Neuronal stem cell (in vitro differentiated cells): ENCODE measurements around the gene TBC1D22A.

ENCODE experiments used
- DNase-seq: peaks from one replicate; pipeline ENCODE4 v3.0.0-alpha.2; 2013; ENCODE audit warnings: low spot score
- H2AFZ ChIP-seq: one replicate; pipeline ENCODE4 v1.6.1; 2013; ENCODE audit warnings: mild to moderate bottlenecking, low read length, inconsistent platforms
- H2AK5ac ChIP-seq: 2 replicates; pipeline ENCODE4 v1.6.1; 2013; ENCODE audit warnings: low read depth, mild to moderate bottlenecking, inconsistent platforms, low read length, moderate library complexity, mixed read lengths
- H2BK120ac ChIP-seq: 2 replicates; pipeline ENCODE4 v1.6.1; 2013; ENCODE audit warnings: low read depth, mild to moderate bottlenecking, inconsistent platforms, low read length, moderate library complexity, mixed read lengths
- H2BK12ac ChIP-seq: one replicate; pipeline ENCODE4 v1.6.1; 2013; ENCODE audit warnings: low read length, inconsistent platforms
- H2BK15ac ChIP-seq: 2 replicates; pipeline ENCODE4 v1.6.1; 2013; ENCODE audit warnings: mild to moderate bottlenecking, low read length, inconsistent platforms, mixed read lengths
- H2BK5ac ChIP-seq: one replicate; pipeline ENCODE4 v1.6.1; 2013; ENCODE audit warnings: inconsistent platforms, mild to moderate bottlenecking, low read length, moderate library complexity
- H3K14ac ChIP-seq: one replicate; pipeline ENCODE4 v1.6.1; 2013; ENCODE audit warnings: low read length, inconsistent platforms
- H3K18ac ChIP-seq: 2 replicates; pipeline ENCODE4 v1.6.1; 2013; ENCODE audit warnings: low read length, inconsistent platforms
- H3K23ac ChIP-seq: 2 replicates; pipeline ENCODE4 v1.6.1; 2013; ENCODE audit warnings: low read depth, mild to moderate bottlenecking, mixed read lengths, low read length, inconsistent platforms; ENCODE audit not compliant: poor library complexity
- H3K27ac ChIP-seq: replicated peaks from 3 replicates; pipeline ENCODE4 v1.5.1; 2013; ENCODE audit warnings: low read length, inconsistent platforms
- H3K27me3 ChIP-seq, 3 experiments: 2 replicates each; pipeline ENCODE4 v1.6.1; 2013; ENCODE audit warnings: low read length in 3 of 3, mild to moderate bottlenecking in 2 of 3, inconsistent platforms in 1 of 3, low read depth in 1 of 3, mixed read lengths in 1 of 3, moderate library complexity in 1 of 3; ENCODE audit not compliant: control insufficient read depth in 3 of 3, insufficient read depth in 3 of 3
- H3K36me3 ChIP-seq, 2 donors: replicated peaks in 1 of 2; 2 replicates each; pipeline ENCODE4 v1.6.1; 2013; ENCODE audit warnings: low read length in 2 of 2; ENCODE audit not compliant: control insufficient read depth in 2 of 2, insufficient read depth in 2 of 2
- H3K4ac ChIP-seq: 2 replicates; pipeline ENCODE4 v1.6.1; 2013; ENCODE audit warnings: inconsistent platforms, mild to moderate bottlenecking, low read length, moderate library complexity
- H3K4me1 ChIP-seq, 2 donors: 1 replicate in 1 of 2; 2 replicates in 1 of 2; pipeline ENCODE4 v1.6.1; 2013; ENCODE audit warnings: low read length in 2 of 2, low read depth in 1 of 2; ENCODE audit not compliant: control insufficient read depth in 2 of 2, insufficient read depth in 1 of 2
- H3K4me2 ChIP-seq: one replicate; pipeline ENCODE4 v1.6.1; 2013; ENCODE audit warnings: mild to moderate bottlenecking, low read length, inconsistent platforms; ENCODE audit not compliant: insufficient read depth, poor library complexity, severe bottlenecking
- H3K4me3 ChIP-seq, 2 donors: 2 replicates each; pipeline ENCODE4 v1.5.1; 2013; ENCODE audit warnings: low read length in 2 of 2, mild to moderate bottlenecking in 2 of 2, inconsistent platforms in 1 of 2, moderate library complexity in 1 of 2
- H3K79me1 ChIP-seq: one replicate; pipeline ENCODE4 v1.6.1; 2013; ENCODE audit warnings: low read depth, mild to moderate bottlenecking, inconsistent platforms, low read length, moderate library complexity
- H3K9ac ChIP-seq: one replicate; pipeline ENCODE4 v1.6.1; 2013; ENCODE audit warnings: mild to moderate bottlenecking, low read depth, low read length, inconsistent platforms; ENCODE audit not compliant: poor library complexity
- H3K9me3 ChIP-seq, 2 donors: replicated peaks in 1 of 2; 2 replicates each; pipeline versions ENCODE3 to v1.6.1; 2013; ENCODE audit warnings: low read length in 2 of 2, mild to moderate bottlenecking in 2 of 2, inconsistent platforms in 1 of 2, low read depth in 1 of 2, mixed read lengths in 1 of 2, moderate library complexity in 1 of 2; ENCODE audit not compliant: control insufficient read depth in 2 of 2, insufficient read depth in 1 of 2
- H4K8ac ChIP-seq: one replicate; pipeline ENCODE4 v1.6.1; 2013; ENCODE audit warnings: low read depth, mild to moderate bottlenecking, inconsistent platforms, low read length, moderate library complexity
- H4K91ac ChIP-seq: one replicate; pipeline ENCODE4 v1.6.1; 2013; ENCODE audit warnings: low read length, low read depth, mild to moderate bottlenecking, inconsistent platforms; ENCODE audit not compliant: poor library complexity
- WGBS, 2 donors: extraction: QIAGEN DNeasy Blood & Tissue Kit; methylation state at CpG; one replicate each; pipeline ENCODE4 v1.1.7; 2013; ENCODE audit warnings: missing lambda C conversion rate in 2 of 2, mixed read lengths in 1 of 2; ENCODE audit not compliant: insufficient read length in 2 of 2, insufficient replicate concordance in 1 of 2; ENCODE audit errors: extremely low coverage in 2 of 2; 5-methylcytosine and 5-hydroxymethylcytosine counted together

Gene TBC1D22A

GRCh38 chr22:46964773-46965550 lies 202.5 kb downstream of the TBC1D22A start:
- H3K9ac ChIP-seq = no peak overlapping the region
- H3K14ac ChIP-seq = no peak overlapping the region
- no peak overlapping the region for H3K4me3 ChIP-seq
- H4K8ac ChIP-seq = no peak overlapping the region
- no peak overlapping the region for H2AK5ac ChIP-seq
- H3K79me1 ChIP-seq = no peaks in the 10 kb centered on the region
- no peak overlapping the region for H3K4ac ChIP-seq
- no peak overlapping the region for H2BK120ac ChIP-seq
- no CpG with 5 or more reads among the region's 31 CpGs for WGBS, 2 donors
- no peak overlapping the region for H3K23ac ChIP-seq
- H3K27me3 ChIP-seq = no peaks in the 10 kb centered on the region
- no peak overlapping the region for H2BK12ac ChIP-seq
- H3K18ac ChIP-seq = no peak overlapping the region
- H3K27ac ChIP-seq = no peak overlapping the region
- no peak overlapping the region for H2AFZ ChIP-seq
- no peak overlapping the region for H4K91ac ChIP-seq
- H2BK5ac ChIP-seq = no peak overlapping the region
- H3K9me3 ChIP-seq = no peaks in the 10 kb centered on the region
- peaks cover 0 to 2% of the 10 kb centered on the region in 2 donors for H3K4me1 ChIP-seq
- no peak overlapping the region for H3K4me2 ChIP-seq
- no peak overlapping the region for H2BK15ac ChIP-seq
- H3K36me3 ChIP-seq = no peaks in the 10 kb centered on the region
- DNase-seq = no peak

- no peak for DNase-seq
- Histone ChIP-seq H4K8ac (no peak overlapping the region), H3K23ac (peak overlapping the region; percentile 62), H2AFZ (no peak overlapping the region), H3K4me2 (no peak overlapping the region), H2BK15ac (no peak overlapping the region), H2AK5ac (no peak overlapping the region), H3K79me1 (no peaks in the 10 kb centered on the region), H3K27me3 (no peaks in the 10 kb centered on the region), H3K27ac (no peak overlapping the region), H2BK5ac (no peak overlapping the region), H3K36me3 (no peaks in the 10 kb centered on the region), H2BK120ac (no peak overlapping the region), H3K9ac (peak overlapping the region; percentile 14), H3K4me3 (no peak overlapping the region), H3K18ac (peak overlapping the region; percentile 59), H3K9me3 (no peaks in the 10 kb centered on the region), H4K91ac (peak overlapping the region; percentile 35), H3K14ac (no peak overlapping the region), H3K4ac (no peak overlapping the region), H3K4me1 (peaks cover 0 to 4% of the 10 kb centered on the region in 2 donors), H2BK12ac (no peak overlapping the region)
- WGBS, 2 donors = no CpG with 5 or more reads among the region's 33 CpGs
Observed at GRCh38 chr22:46965555-46966494, 203.4 kb downstream of the TBC1D22A start.

DNA sequence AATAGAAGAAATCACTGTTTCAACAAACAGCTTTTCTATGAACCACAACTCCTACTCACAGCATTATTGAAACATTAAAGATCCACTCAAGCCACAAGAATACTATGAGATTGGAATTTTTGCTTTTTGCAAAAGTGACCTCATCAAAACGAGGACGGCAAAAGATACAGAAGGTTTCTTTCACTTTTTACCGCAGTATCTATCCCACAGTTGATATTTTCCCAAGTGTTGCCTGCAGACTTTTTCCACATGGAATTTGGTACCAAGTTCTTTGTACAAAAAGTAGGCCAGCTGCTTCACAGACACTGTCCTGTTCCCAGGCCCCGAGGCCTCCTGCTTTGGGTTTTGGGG lies 204.0 kb downstream of the TBC1D22A start:
- H3K36me3 ChIP-seq = no peaks in the 10 kb centered on the region
- H3K9ac ChIP-seq = no peak overlapping the region
- no peak overlapping the region for H3K4me2 ChIP-seq
- no peaks in the 10 kb centered on the region for H3K27me3 ChIP-seq
- no peak overlapping the region for H2AK5ac ChIP-seq
- H3K4ac ChIP-seq = no peak overlapping the region
- no peaks in the 10 kb centered on the region for H3K9me3 ChIP-seq
- no peak overlapping the region for H2AFZ ChIP-seq
- no peaks in the 10 kb centered on the region for H3K79me1 ChIP-seq
- DNase-seq = no peak
- no CpG with 5 or more reads among the region's 4 CpGs for WGBS, 2 donors
- peaks cover 6 to 8% of the 10 kb centered on the region in 2 donors for H3K4me1 ChIP-seq
- H3K14ac ChIP-seq = no peak overlapping the region
- no peak overlapping the region for H3K4me3 ChIP-seq
- no peak overlapping the region for H3K18ac ChIP-seq
- no peak overlapping the region for H4K8ac ChIP-seq
- no peak overlapping the region for H2BK120ac ChIP-seq
- no peak overlapping the region for H2BK5ac ChIP-seq
- no peak overlapping the region for H3K23ac ChIP-seq
- H2BK12ac ChIP-seq = no peak overlapping the region
- H2BK15ac ChIP-seq = no peak overlapping the region
- no peak overlapping the region for H3K27ac ChIP-seq
- no peak overlapping the region for H4K91ac ChIP-seq

DNA sequence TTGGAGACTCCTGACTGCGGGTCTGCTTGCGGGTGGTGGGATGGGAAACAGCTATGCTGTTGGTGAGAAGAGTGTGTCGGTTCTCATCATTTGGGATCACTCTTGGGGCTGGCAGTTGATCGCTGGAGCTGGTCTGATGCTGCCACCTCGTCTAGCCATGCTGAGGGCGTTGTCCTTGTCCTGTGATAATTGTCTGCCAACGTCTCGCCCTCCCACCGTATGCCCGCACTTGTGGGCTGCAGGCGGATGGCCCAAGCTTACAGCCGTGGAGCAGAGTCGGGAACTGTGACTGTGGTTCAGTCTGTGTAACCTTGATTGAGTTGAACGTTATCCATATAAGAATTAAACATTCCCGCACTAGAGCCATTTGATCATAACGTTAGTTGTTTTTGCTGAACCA lies 204.4 kb downstream of the TBC1D22A start:
- Histone ChIP-seq H2BK120ac (no peak overlapping the region), H3K9ac (no peak overlapping the region), H4K8ac (no peak overlapping the region), H3K27ac (no peak overlapping the region), H3K27me3 (no peaks in the 10 kb centered on the region), H3K36me3 (no peaks in the 10 kb centered on the region), H2AFZ (no peak overlapping the region), H2BK12ac (no peak overlapping the region), H3K18ac (no peak overlapping the region), H3K4me2 (no peak overlapping the region), H3K4me1 (peaks cover 6 to 12% of the 10 kb centered on the region in 2 donors), H2AK5ac (no peak overlapping the region), H3K14ac (no peak overlapping the region), H2BK15ac (no peak overlapping the region), H3K79me1 (no peaks in the 10 kb centered on the region), H3K4ac (no peak overlapping the region), H3K23ac (no peak overlapping the region), H3K4me3 (no peak overlapping the region), H2BK5ac (no peak overlapping the region), H3K9me3 (no peaks in the 10 kb centered on the region), H4K91ac (no peak overlapping the region)
- WGBS, 2 donors = no CpG with 5 or more reads among the region's 16 CpGs
- DNase-seq = no peak
